Sigmoid colon (tissue), 7 donors: Measurements from ENCODE around the gene MYO9A. TPM values are rescaled to one million over a fixed set of nuclear protein-coding genes. Genes with fewer than 3 reads are reported as not detected.

Experiments used
- DNase-seq: peaks from one replicate; pipeline ENCODE4 v3.0.0-alpha.2; 2019
- H3K27ac ChIP-seq, 4 donors: fragments of 200-600 bp; sonication (generic); one replicate each; pipeline ENCODE4 v1.5.1; 2016 to 2019; ENCODE audit warnings: mild to moderate bottlenecking in 1 of 4
- H3K27me3 ChIP-seq, 3 donors: fragments of 200-600 bp; sonication (generic); one replicate each; pipeline ENCODE4 v1.5.1; 2019; ENCODE audit warnings: mild to moderate bottlenecking in 1 of 3
- H3K36me3 ChIP-seq, 4 donors: fragments of 200-600 bp; sonication (generic); one replicate each; pipeline ENCODE4 v1.5.1; 2016 to 2019
- H3K4me1 ChIP-seq, 4 donors: fragments of 200-600 bp; sonication (generic); one replicate each; pipeline ENCODE4 v1.5.1; 2017 to 2019
- H3K4me3 ChIP-seq, 4 donors: fragments of 200-600 bp; sonication (generic); one replicate each; pipeline ENCODE4 v1.5.1; 2017 to 2019; ENCODE audit warnings: mild to moderate bottlenecking in 2 of 4, moderate library complexity in 1 of 4
- H3K9me3 ChIP-seq, 4 donors: fragments of 200-600 bp in 3 of 4; sonication (generic) in 3 of 4; one replicate each; pipeline versions ENCODE4 v1.5.1 to v1.6.1; 2013 to 2019
- CTCF ChIP-seq, 4 experiments: fragments of 450-650 bp in 3 of 4; fragments of 200-600 bp in 1 of 4; IDR thresholded peaks; one replicate each; pipeline ENCODE4 v1.5.1; 2016 to 2019; ENCODE audit warnings: antibody characterized with exemption in 4 of 4, mild to moderate bottlenecking in 3 of 4, moderate library complexity in 2 of 4
- EP300 ChIP-seq, 4 donors: sonication (generic); formaldehyde crosslinking; IDR thresholded peaks; one replicate each; pipeline ENCODE4 v1.6.1; 2017; ENCODE audit warnings: antibody characterized with exemption in 4 of 4
- POLR2A ChIP-seq, 2 donors: fragments of 450-650 bp; IDR thresholded peaks; one replicate each; pipeline ENCODE4 v1.6.1; 2016; ENCODE audit warnings: antibody characterized with exemption in 2 of 2, mild to moderate bottlenecking in 2 of 2, moderate library complexity in 2 of 2
- POLR2AphosphoS5 ChIP-seq, 4 donors: sonication (generic); formaldehyde crosslinking; IDR thresholded peaks; one replicate each; pipeline ENCODE4 v1.6.1; 2017; ENCODE audit warnings: antibody characterized with exemption in 4 of 4
- WGBS, 2 donors: extraction: QIAGEN DNeasy Blood & Tissue Kit; methylation state at CpG; one replicate each; pipeline ENCODE4 v1.1.7; 2013; 5-methylcytosine and 5-hydroxymethylcytosine counted together
- intact Hi-C: fragments of 100-400 bp; cut with DNase I; formaldehyde crosslinking; loops from one replicate; pipeline ENCODE4 v1.15.1; 2023
- polyA plus RNA-seq, 3 donors: library from polyadenylated mRNA; stranded (reverse); fragments of 200-250 nt; gene quantifications; one replicate each; pipeline ENCODE4 v1.2.3, GENCODE V29; 2013
- total RNA-seq, 4 donors: library from RNA; depleted of rRNA; stranded (reverse); fragments of >200 nt; gene quantifications; one replicate each; pipeline ENCODE4 v1.1.0, GENCODE V29; 2016
- donor health status: healthy with polysubstance abuse.
- donor health status: Bipolar disorder and iron deficiency.
- donor health status: healthy.

The MYO9A gene
- total and polyA plus RNA-seq, 7 donors = 3.0 to 80.0 (median 55.8) TPM

DNA sequence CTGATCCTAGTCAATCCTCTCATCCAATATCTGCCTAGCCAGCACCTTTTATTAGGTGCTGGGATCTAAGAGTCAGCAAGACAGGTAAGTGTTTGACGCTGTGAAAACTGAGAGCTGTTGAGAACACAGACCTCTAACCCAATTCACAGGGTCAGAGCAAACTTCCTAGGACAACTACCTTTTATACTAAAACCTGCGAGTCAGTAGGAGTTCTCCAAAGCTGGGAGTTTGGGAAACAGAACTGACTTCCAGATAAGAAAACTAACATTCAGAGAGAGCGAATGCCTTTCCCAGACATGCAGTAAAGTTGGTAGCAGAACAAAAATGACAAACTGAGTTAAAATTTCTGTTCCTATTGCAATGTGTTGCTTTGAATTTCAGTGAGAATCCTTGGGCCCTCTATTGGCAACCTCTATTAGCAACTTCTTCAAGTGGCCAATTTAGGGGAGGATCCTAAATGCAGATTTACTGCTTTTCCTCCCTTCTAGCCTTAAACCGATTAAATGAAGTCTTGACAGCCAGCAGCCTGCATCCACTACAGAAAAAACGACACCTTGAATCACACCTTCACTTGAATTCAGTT lies 296.3 kb downstream of the MYO9A start:
- DNase-seq = no peak
- Histone ChIP-seq H3K9me3 (peaks cover 0 to 21% (median 7%) of the 10 kb centered on the region in 4 donors), H3K36me3 (peaks cover 0 to 42% (median 9%) of the 10 kb centered on the region in 4 donors), H3K27ac (no peak overlapping the region), H3K27me3 (no peaks in the 10 kb centered on the region), H3K4me1 (no peaks in the 10 kb centered on the region), H3K4me3 (no peak overlapping the region)
- WGBS, 2 donors = 92 to 95% methylated on average over 5 of the region's 5 CpGs
- TF ChIP-seq POLR2A (IDR thresholded peaks at IDR 0.05) = no peak
- no peak for TF ChIP-seq EP300 (IDR thresholded peaks at IDR 0.05)
- no peak for TF ChIP-seq POLR2AphosphoS5 (IDR thresholded peaks at IDR 0.05)
- TF ChIP-seq CTCF (IDR thresholded peaks at IDR 0.05) = no peak
- intact Hi-C loops = no loop called here

- no peaks in the 10 kb centered on the region for H3K4me1 ChIP-seq
- H3K27me3 ChIP-seq = no peaks in the 10 kb centered on the region
- DNase-seq = no peak
- no peak overlapping the region for H3K27ac ChIP-seq
- WGBS, 2 donors = 95 to 98% methylated on average over 1 of the region's 1 CpG
- peaks cover 0 to 27% (median 3%) of the 10 kb centered on the region in 4 donors for H3K36me3 ChIP-seq
- H3K9me3 ChIP-seq = peaks cover 0 to 21% (median 7%) of the 10 kb centered on the region in 4 donors
- no peak overlapping the region for H3K4me3 ChIP-seq
- TF ChIP-seq CTCF (IDR thresholded peaks at IDR 0.05) (no peak), POLR2AphosphoS5 (IDR thresholded peaks at IDR 0.05) (no peak), POLR2A (IDR thresholded peaks at IDR 0.05) (no peak), EP300 (IDR thresholded peaks at IDR 0.05) (no peak)
- intact Hi-C loops = no loop called here
Observed at GRCh38 chr15:71820127-71820526, 297.8 kb downstream of the MYO9A start.

DNA sequence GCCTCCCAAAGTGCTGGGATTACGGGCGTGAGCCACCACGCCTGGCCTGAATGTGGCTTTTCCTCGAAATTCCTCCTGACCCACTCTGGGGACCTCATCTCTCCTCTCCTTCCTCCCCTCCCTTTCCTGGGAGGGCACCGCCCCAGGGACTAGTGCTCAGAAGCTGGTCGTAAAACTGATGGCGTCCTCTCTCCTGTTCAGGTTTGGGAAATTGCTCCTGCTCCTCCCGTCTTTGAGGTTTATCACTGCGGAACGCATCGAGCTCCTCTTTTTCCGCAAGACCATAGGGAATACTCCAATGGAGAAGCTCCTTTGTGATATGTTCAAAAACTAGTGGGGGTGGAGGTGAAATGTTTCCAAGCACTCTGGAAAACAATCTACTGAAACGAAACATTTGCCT lies 300.6 kb downstream of the MYO9A start:
- intact Hi-C loops = no loop called here
- H3K9me3 ChIP-seq = peaks cover 0 to 17% (median 7%) of the 10 kb centered on the region in 4 donors
- no peak for DNase-seq
- no peak overlapping the region for H3K4me3 ChIP-seq
- no peaks in the 10 kb centered on the region for H3K27me3 ChIP-seq
- no peak for TF ChIP-seq POLR2AphosphoS5 (IDR thresholded peaks at IDR 0.05)
- TF ChIP-seq CTCF (IDR thresholded peaks at IDR 0.05) = no peak
- no peak for TF ChIP-seq POLR2A (IDR thresholded peaks at IDR 0.05)
- TF ChIP-seq EP300 (IDR thresholded peaks at IDR 0.05) = no peak
- 64 to 89% methylated on average over 13 of the region's 13 CpGs for WGBS, 2 donors
- no peaks in the 10 kb centered on the region for H3K4me1 ChIP-seq
- peaks cover 0 to 11% (median 3%) of the 10 kb centered on the region in 4 donors for H3K36me3 ChIP-seq
- H3K27ac ChIP-seq = no peak overlapping the region

- Histone ChIP-seq H3K27me3 (no peaks in the 10 kb centered on the region), H3K4me3 (no peak overlapping the region), H3K9me3 (peaks cover 0 to 3% (median 0%) of the 10 kb centered on the region in 4 donors), H3K4me1 (no peaks in the 10 kb centered on the region), H3K36me3 (no peaks in the 10 kb centered on the region), H3K27ac (no peak overlapping the region)
- no peak for DNase-seq
- 94 to 95% methylated on average over 3 of the region's 3 CpGs for WGBS, 2 donors
- TF ChIP-seq EP300 (IDR thresholded peaks at IDR 0.05) (no peak), POLR2AphosphoS5 (IDR thresholded peaks at IDR 0.05) (no peak), CTCF (IDR thresholded peaks at IDR 0.05) (no peak), POLR2A (IDR thresholded peaks at IDR 0.05) (no peak)
- intact Hi-C loops = no loop called here
Observed at GRCh38 chr15:71815301-71815700, 302.6 kb downstream of the MYO9A start.
